IMR-90 (cell line): ENCODE measurements around the gene DNAH5. TPM values are rescaled to one million over a fixed set of nuclear protein-coding genes. Genes with fewer than 3 reads are reported as not detected.

Experiments used
- ATAC-seq: fragments of 200-7000 bp; cut with Tn5 transposase; 2 replicates; pipeline ENCODE4 v1.9.1; 2020; ENCODE audit warnings: low read depth, mild to moderate bottlenecking, moderate library complexity
- BruUV-seq: library from RNA; stranded (reverse); fragments of 400-500 nt; replicated peaks from 2 replicates; lab custom pipeline; 2021; lab: Mats Ljungman, UMichigan
- CTCF ChIA-PET: fragments of 300-600 bp; formaldehyde crosslinking; extraction: SDS; loops from one replicate; lab custom pipeline; 2021; ENCODE audit warnings: antibody characterized with exemption; lab: Yijun Ruan, JAX
- POLR2A ChIA-PET: fragments of 300-600 bp; sonication (Branson Sonifier 250); formaldehyde crosslinking; loops from one replicate; lab custom pipeline; 2022; ENCODE audit warnings: antibody characterized with exemption; ENCODE audit not compliant: unreplicated experiment; lab: Charles Lee
- DNase-seq: peaks from one replicate; pipeline ENCODE4 v3.0.0; 2013
- H2AFZ ChIP-seq: replicated peaks from 2 replicates; pipeline ENCODE3; 2013; ENCODE audit warnings: low read length, mild to moderate bottlenecking; ENCODE audit not compliant: poor library complexity
- H2AK5ac ChIP-seq: 2 replicates; pipeline ENCODE4 v1.6.1; 2013; ENCODE audit warnings: low read depth, low read length, inconsistent platforms
- H2AK9ac ChIP-seq: replicated peaks from 2 replicates; pipeline ENCODE3; 2013; ENCODE audit warnings: mild to moderate bottlenecking, low read depth, low read length, moderate library complexity; ENCODE audit not compliant: poor library complexity
- H2BK120ac ChIP-seq: 2 replicates; pipeline ENCODE4 v1.6.1; 2013; ENCODE audit warnings: low read depth, low read length, inconsistent platforms
- H2BK15ac ChIP-seq: 3 replicates; pipeline ENCODE4 v1.6.1; 2013; ENCODE audit warnings: low read depth, low read length, inconsistent platforms
- H2BK20ac ChIP-seq: 2 replicates; pipeline ENCODE4 v1.6.1; 2013; ENCODE audit warnings: low read depth, mild to moderate bottlenecking, inconsistent platforms, low read length, moderate library complexity
- H2BK5ac ChIP-seq: 2 replicates; pipeline ENCODE4 v1.6.1; 2013; ENCODE audit warnings: mild to moderate bottlenecking, low read depth, low read length, inconsistent platforms; ENCODE audit not compliant: poor library complexity, severe bottlenecking
- H3K14ac ChIP-seq: replicated peaks from 2 replicates; pipeline ENCODE4 v1.6.1; 2013; ENCODE audit warnings: low read depth, low read length, inconsistent platforms
- H3K18ac ChIP-seq: 2 replicates; pipeline ENCODE4 v1.6.1; 2013; ENCODE audit warnings: low read depth, low read length, control low read depth
- H3K23ac ChIP-seq: 2 replicates; pipeline ENCODE4 v1.6.1; 2013; ENCODE audit warnings: low read depth, low read length, inconsistent platforms
- H3K27ac ChIP-seq: 2 replicates; pipeline ENCODE4 v1.5.1; 2013; ENCODE audit warnings: mild to moderate bottlenecking, control low read depth, low read length; ENCODE audit not compliant: insufficient read depth
- H3K27me3 ChIP-seq: 2 replicates; pipeline ENCODE4 v1.6.1; 2013; ENCODE audit warnings: low read length; ENCODE audit not compliant: control insufficient read depth, insufficient read depth
- H3K36me3 ChIP-seq: 2 replicates; pipeline ENCODE4 v1.6.1; 2013; ENCODE audit warnings: low read length, mixed read lengths; ENCODE audit not compliant: control insufficient read depth, insufficient read depth
- H3K4ac ChIP-seq: 2 replicates; pipeline ENCODE4 v1.6.1; 2013; ENCODE audit warnings: low read depth, low read length, inconsistent platforms
- H3K4me1 ChIP-seq: 2 replicates; pipeline ENCODE4 v1.6.1; 2013; ENCODE audit warnings: low read length, mixed read lengths; ENCODE audit not compliant: control insufficient read depth, insufficient read depth
- H3K4me2 ChIP-seq: 2 replicates; pipeline ENCODE4 v1.6.1; 2013; ENCODE audit warnings: low read depth, mild to moderate bottlenecking, control low read depth, low read length, moderate library complexity
- H3K4me3 ChIP-seq: 2 replicates; pipeline ENCODE4 v1.5.1; 2013; ENCODE audit warnings: low read depth, mild to moderate bottlenecking, control low read depth, low read length, moderate library complexity; ENCODE audit not compliant: insufficient read depth
- H3K56ac ChIP-seq: 2 replicates; pipeline ENCODE4 v1.6.1; 2013; ENCODE audit warnings: low read length, inconsistent platforms; ENCODE audit not compliant: insufficient read depth; ENCODE audit errors: extremely low read depth
- H3K79me1 ChIP-seq, 2 experiments: 2 replicates each; pipeline ENCODE4 v1.6.1; 2013; ENCODE audit warnings: low read length in 2 of 2, inconsistent platforms in 1 of 2, low read depth in 1 of 2
- H3K9ac ChIP-seq: 2 replicates; pipeline ENCODE4 v1.6.1; 2013; ENCODE audit warnings: low read depth, low read length, control low read depth
- H3K9me1 ChIP-seq: 2 replicates; pipeline ENCODE4 v1.6.1; 2013; ENCODE audit warnings: low read length, inconsistent platforms; ENCODE audit not compliant: insufficient read depth
- H3K9me3 ChIP-seq: 2 replicates; pipeline ENCODE4 v1.6.1; 2013; ENCODE audit warnings: low read length; ENCODE audit not compliant: control insufficient read depth, insufficient read depth
- H4K20me1 ChIP-seq: 2 replicates; pipeline ENCODE4 v1.6.1; 2013; ENCODE audit warnings: low read length, inconsistent platforms; ENCODE audit not compliant: insufficient read depth
- H4K5ac ChIP-seq: 2 replicates; pipeline ENCODE4 v1.6.1; 2013; ENCODE audit warnings: mild to moderate bottlenecking, low read depth, low read length, control low read depth
- H4K8ac ChIP-seq, 2 experiments: 2 replicates each; pipeline ENCODE4 v1.6.1; 2013; ENCODE audit warnings: low read depth in 2 of 2, low read length in 2 of 2, control low read depth in 1 of 2, inconsistent platforms in 1 of 2
- H4K91ac ChIP-seq: 2 replicates; pipeline ENCODE4 v1.6.1; 2013; ENCODE audit warnings: low read depth, low read length, inconsistent platforms; ENCODE audit not compliant: insufficient read depth
- BHLHE40 ChIP-seq: fragments of 150-350 bp; IDR thresholded peaks from 2 replicates; pipeline ENCODE4 v1.6.1; 2016; ENCODE audit warnings: mild to moderate bottlenecking, low read depth, low read length
- CEBPB ChIP-seq: IDR thresholded peaks from 2 replicates; pipeline ENCODE4 v1.6.1; 2012; ENCODE audit warnings: low read depth, low read length, improper control_type of control experiment
- CHD1 ChIP-seq: IDR thresholded peaks from 2 replicates; pipeline ENCODE4 v1.6.1; 2012; ENCODE audit warnings: low read depth, low read length, improper control_type of control experiment
- ELK1 ChIP-seq: fragments of 150-350 bp; IDR thresholded peaks from 2 replicates; pipeline ENCODE4 v1.6.1; 2016; ENCODE audit warnings: low read depth, mild to moderate bottlenecking, low read length, moderate library complexity, borderline replicate concordance
- FOS ChIP-seq: fragments of 150-350 bp; IDR thresholded peaks from 2 replicates; pipeline ENCODE4 v1.6.1; 2016; ENCODE audit warnings: low read depth, low read length
- NFE2L2 ChIP-seq: fragments of 150-350 bp; IDR thresholded peaks from 2 replicates; pipeline ENCODE4 v1.6.1; 2016; ENCODE audit warnings: low read depth, mild to moderate bottlenecking, low read length
- POLR2A ChIP-seq: IDR thresholded peaks from 2 replicates; pipeline ENCODE4 v1.6.1; 2012; ENCODE audit warnings: mild to moderate bottlenecking, low read depth, low read length
- RAD21 ChIP-seq: IDR thresholded peaks from 2 replicates; pipeline ENCODE4 v1.6.1; 2012; ENCODE audit warnings: low read length, improper control_type of control experiment
- RCOR1 ChIP-seq: IDR thresholded peaks from 2 replicates; pipeline ENCODE4 v1.6.1; 2012; ENCODE audit warnings: mild to moderate bottlenecking, low read length, improper control_type of control experiment; ENCODE audit not compliant: insufficient replicate concordance
- RFX5 ChIP-seq: IDR thresholded peaks from 2 replicates; pipeline ENCODE4 v1.8.0; 2012; ENCODE audit warnings: low read depth, mild to moderate bottlenecking, low read length, moderate library complexity
- WGBS, 2 experiments: methylation state at CpG; one replicate each; pipeline versions ENCODE4 v1.1.5 to v1.1.7; 2013; ENCODE audit warnings: missing lambda C conversion rate in 2 of 2; ENCODE audit not compliant: insufficient read length in 1 of 2; ENCODE audit errors: extremely low coverage in 2 of 2; 5-methylcytosine and 5-hydroxymethylcytosine counted together
- dilution Hi-C: fragments of 300-500 bp; cut with HindIII; formaldehyde crosslinking; loops from one replicate; pipeline ENCODE4 v1.14.3; 2018; ENCODE audit warnings: low sequenced_read_pairs; ENCODE audit not compliant: unreplicated experiment
- in situ Hi-C: fragments of 300-500 bp; cut with MboI; formaldehyde crosslinking; loops from 3 replicates; pipeline ENCODE4 v1.14.3; 2019; ENCODE audit warnings: low sequenced_read_pairs, inconsistent platforms, mixed read lengths
- intact Hi-C: fragments of 100-400 bp; cut with micrococcal nuclease; formaldehyde crosslinking; loops from 2 replicates; pipeline ENCODE4 v1.10.0; 2022
- polyA plus RNA-seq, 3 experiments: library from polyadenylated mRNA; depleted of rRNA; stranded (reverse); fragments of >200 nt; gene quantifications; 2 replicates each; pipeline ENCODE4 v1.2.3, GENCODE V29; 2012; ENCODE audit warnings: low replicate concordance in 1 of 3
- total RNA-seq: library from RNA; depleted of rRNA; stranded (reverse); fragments of >200 nt; gene quantifications from 2 replicates; pipeline ENCODE4 v1.2.3, GENCODE V29; 2012
- TF ChIP-seq, protein P1 (sequence below): conservative IDR thresholded peaks from 2 replicates; pipeline ENCODE4 v1.5.1; 2012; ENCODE audit warnings: mild to moderate bottlenecking, low read depth, low read length, improper control_type of control experiment

Gene DNAH5
- total and polyA plus RNA-seq, 2 of the 4 experiments (the other 2 are of a cell fraction) = 1.9 to 4.3 TPM

DNA sequence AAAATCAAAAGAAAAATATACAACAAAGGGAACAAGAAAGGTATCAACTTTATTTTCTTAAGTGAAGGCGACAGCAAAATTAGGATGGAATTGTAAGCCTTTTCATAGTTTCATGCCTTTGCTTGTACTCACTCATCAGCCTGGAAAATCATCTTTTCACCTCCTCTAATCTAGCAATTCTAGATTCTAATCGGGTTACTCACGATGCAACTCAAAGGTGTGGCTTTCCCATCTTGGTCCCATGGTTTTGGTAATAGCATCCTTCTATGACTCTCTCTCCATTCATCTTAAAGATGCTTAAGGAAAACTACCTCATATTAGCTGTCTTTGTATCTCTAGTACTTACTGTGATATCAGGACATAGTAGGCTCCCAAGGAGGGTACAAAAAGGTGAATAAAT, 30.5 kb downstream of the DNAH5 start:
- BruUV-seq = no TSS peak
- no peak overlapping the region for H2BK20ac ChIP-seq
- no peak for TF ChIP-seq RFX5
- TF ChIP-seq ELK1 = no peak
- no peak for TF ChIP-seq RCOR1
- TF ChIP-seq, protein P1, sequence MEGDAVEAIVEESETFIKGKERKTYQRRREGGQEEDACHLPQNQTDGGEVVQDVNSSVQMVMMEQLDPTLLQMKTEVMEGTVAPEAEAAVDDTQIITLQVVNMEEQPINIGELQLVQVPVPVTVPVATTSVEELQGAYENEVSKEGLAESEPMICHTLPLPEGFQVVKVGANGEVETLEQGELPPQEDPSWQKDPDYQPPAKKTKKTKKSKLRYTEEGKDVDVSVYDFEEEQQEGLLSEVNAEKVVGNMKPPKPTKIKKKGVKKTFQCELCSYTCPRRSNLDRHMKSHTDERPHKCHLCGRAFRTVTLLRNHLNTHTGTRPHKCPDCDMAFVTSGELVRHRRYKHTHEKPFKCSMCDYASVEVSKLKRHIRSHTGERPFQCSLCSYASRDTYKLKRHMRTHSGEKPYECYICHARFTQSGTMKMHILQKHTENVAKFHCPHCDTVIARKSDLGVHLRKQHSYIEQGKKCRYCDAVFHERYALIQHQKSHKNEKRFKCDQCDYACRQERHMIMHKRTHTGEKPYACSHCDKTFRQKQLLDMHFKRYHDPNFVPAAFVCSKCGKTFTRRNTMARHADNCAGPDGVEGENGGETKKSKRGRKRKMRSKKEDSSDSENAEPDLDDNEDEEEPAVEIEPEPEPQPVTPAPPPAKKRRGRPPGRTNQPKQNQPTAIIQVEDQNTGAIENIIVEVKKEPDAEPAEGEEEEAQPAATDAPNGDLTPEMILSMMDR = no peak
- TF ChIP-seq FOS = no peak
- TF ChIP-seq CEBPB = no peak
- TF ChIP-seq RAD21 = no peak
- no peak for TF ChIP-seq NFE2L2
- TF ChIP-seq BHLHE40 = no peak
- TF ChIP-seq POLR2A = no peak
- no peak for TF ChIP-seq CHD1

More for the DNA sequence above, 30.5 kb downstream of the DNAH5 start:
- Histone ChIP-seq H3K4ac (no peak overlapping the region), H2AFZ (no peak overlapping the region), H3K36me3 (peaks cover 17% of the 10 kb centered on the region), H3K27ac (no peak overlapping the region), H3K79me1 (no peaks in the 10 kb centered on the region), H3K27me3 (no peaks in the 10 kb centered on the region), H3K4me1 (no peaks in the 10 kb centered on the region), H4K20me1 (no peaks in the 10 kb centered on the region), H3K9me3 (no peaks in the 10 kb centered on the region), H3K14ac (no peak overlapping the region), H3K9me1 (no peaks in the 10 kb centered on the region), H2AK9ac (no peak overlapping the region), H2AK5ac (no peak overlapping the region), H2BK15ac (no peak overlapping the region), H2BK120ac (no peak overlapping the region), H3K4me3 (no peak overlapping the region), H3K18ac (no peak overlapping the region), H2BK5ac (no peak overlapping the region), H4K91ac (no peak overlapping the region), H3K9ac (no peak overlapping the region), H4K8ac (no peak overlapping the region), H4K5ac (no peak overlapping the region), H3K56ac (no peak overlapping the region), H3K23ac (no peak overlapping the region), H3K4me2 (no peak overlapping the region)
- POLR2A ChIA-PET = no interaction called here
- WGBS, 2 experiments = no CpG with 5 or more reads among the region's 3 CpGs
- DNase-seq = no peak
- no peak for ATAC-seq
- CTCF ChIA-PET = no interaction called here
- dilution Hi-C loops (no loop called here), intact Hi-C loops (no loop called here), in situ Hi-C loops (no loop called here)
